SH-SY5Y (cell line): Measurements from ENCODE around the gene DISC1.

Experiments used
- GATA2 ChIP-seq: IDR thresholded peaks from 2 replicates; pipeline ENCODE4 v1.6.1; 2011; ENCODE audit warnings: mild to moderate bottlenecking, low read depth, low read length
- GATA3 ChIP-seq: IDR thresholded peaks from 2 replicates; pipeline ENCODE4 v1.6.1; 2011; ENCODE audit warnings: low read depth, mild to moderate bottlenecking, low read length, moderate library complexity

Gene DISC1

DNA sequence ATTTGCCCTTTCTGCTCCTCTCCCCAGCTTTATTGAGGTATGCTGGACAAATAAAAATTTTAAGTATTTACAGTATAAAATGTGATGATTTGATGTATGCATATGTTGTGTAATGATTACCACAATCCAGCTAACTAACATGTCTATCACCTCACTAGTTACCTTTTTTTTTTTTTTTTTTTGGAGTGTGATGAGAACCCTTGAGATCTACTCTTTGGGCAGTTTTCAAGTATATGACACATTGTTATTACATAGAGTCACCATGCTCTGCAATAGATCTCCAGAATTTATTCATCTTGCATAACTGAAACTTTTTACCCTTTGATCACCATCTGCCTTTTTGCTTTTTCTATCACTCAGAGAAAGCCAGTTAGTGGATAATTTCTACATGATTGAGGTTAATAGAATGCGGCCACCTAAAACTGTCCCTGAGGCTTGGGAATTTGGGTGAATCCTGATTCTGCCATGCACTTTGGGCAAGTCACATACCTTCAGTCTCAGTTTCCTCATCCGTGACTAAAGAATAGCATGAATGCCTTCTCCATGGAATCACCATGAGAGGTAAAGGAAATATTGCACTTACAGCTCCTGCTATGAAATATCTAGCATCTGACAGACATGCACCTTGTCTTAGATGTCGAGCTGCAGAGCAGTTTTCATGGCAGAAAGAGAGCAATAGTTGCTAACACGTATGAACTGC, 295.2 kb downstream of the DISC1 start:
- TF ChIP-seq GATA2 (no peak), GATA3 (no peak)

DNA sequence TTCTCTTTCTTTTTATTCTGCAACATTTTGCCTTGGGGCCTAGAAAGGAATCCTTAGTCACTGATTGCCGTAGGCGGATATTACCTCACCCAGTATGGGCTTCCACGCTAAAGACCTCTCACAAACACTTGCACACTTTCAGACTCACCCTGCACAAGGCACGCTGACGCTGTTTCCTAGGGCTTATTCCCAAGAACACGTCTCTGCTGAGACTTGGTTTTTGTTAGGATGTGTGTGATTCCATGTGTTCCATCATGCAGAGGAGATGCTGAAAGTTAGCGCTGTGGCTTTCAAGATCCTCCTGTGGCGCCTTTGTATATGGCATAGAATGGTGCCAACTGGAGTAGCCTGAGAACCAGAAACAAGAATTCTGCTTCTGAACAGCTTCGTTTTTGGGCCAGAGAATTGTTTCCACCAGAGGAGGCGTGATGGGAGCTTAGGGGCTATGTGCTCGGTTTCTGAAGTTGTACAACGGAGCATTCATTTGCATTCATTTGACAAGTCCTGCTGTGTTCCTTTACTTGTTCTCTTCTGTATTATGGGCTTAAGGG, 297.0 kb downstream of the DISC1 start:
- TF ChIP-seq GATA2 = no peak
- TF ChIP-seq GATA3 = no peak

DNA sequence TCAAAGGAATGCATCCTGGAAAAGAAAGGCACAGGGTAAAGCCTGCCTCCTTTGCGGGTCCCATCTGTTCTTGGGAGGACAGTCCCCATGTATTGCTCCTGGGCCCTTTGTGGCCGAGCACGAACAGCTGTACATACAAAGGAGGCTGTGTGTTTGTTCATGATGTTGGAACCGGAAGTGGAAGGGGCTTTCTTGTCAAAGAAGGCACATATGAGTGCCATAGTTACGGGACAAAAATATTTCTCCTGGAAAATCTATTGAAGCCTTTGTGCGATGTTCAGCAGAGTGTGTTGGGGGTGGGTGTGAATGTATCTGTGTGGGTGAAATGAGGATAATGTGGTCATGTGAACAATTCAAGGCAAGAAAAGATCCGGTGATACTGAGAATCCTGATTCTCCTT, 297.6 kb downstream of the DISC1 start:
- no peak for TF ChIP-seq GATA3
- TF ChIP-seq GATA2 = no peak

DNA sequence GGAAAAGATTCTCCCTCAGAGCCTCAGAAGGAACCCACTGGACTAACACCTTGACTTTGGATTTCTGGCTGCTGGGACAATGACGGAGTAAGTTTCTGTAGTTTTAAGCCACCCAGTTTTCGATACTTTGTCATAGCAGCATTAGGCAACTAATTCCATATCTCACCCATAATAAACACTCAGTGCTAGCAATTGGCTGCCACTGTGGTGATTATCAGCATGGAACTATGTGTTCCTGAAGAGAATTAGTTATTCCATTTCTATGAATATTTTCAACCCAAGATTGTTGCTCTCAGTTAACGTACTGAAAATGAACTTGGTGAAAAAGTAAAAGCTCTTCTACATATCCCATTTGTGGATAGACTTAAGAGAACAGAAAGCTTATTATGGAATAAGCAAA, 299.3 kb downstream of the DISC1 start:
- TF ChIP-seq GATA2 (no peak), GATA3 (no peak)

DNA sequence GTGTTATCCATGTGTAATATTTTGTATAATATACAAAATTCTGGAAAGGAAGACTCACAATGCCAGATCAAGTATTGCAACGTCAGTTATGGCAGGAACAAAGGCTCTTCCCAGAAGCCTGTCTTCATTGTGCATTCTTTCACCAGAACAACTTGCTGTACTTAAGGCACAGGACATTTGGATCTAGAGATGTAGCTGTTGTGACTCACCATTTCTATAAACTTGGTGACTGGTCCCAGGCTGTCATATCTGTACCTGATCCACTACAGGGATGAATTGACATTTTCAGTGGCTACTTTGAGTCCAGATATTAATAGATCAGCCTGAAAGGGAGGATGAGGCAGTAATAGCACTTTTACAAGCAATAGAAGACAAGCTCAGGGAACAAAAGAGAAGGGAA, 299.8 kb downstream of the DISC1 start:
- no peak for TF ChIP-seq GATA2
- TF ChIP-seq GATA3 = no peak

DNA sequence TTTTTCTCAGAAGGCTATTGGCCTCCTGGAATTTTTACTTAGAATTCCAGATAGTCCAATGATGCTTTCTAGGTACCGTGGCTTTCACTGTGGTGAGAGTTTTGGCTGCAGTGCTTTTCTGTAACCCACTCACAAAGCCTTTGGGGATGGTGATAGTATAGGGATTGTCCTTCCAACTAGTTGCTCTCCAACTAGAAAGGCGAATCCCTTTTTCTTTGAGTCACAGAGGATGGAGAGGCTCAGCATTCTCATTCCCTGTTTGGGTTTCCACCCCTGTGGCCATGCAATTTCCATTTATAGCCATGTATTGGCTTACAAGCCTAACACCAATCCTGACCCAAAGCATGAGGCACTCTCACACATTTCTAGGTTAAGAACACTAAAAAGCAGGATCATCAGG, 300.3 kb downstream of the DISC1 start:
- TF ChIP-seq GATA2 = no peak

DNA sequence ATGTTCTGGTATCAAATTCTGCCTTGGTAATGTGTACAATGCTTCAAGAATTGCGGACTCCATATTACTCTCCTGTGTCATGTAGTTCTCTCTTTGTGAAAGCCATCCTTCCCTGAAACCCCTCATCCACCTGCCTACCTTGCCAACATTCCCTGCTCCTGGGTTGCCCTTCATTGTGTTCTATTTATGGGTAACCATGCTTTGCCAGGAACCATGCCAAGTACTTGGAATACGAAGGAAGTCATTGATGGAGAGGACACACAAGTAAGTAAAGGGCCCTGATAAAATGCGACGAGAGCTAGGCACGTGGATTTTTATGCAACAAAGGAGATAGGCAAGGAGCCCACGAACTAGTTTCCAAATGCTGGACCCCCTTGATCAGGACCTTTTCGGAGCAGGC, 300.8 kb downstream of the DISC1 start:
- TF ChIP-seq GATA2 (no peak), GATA3 (no peak)

DNA sequence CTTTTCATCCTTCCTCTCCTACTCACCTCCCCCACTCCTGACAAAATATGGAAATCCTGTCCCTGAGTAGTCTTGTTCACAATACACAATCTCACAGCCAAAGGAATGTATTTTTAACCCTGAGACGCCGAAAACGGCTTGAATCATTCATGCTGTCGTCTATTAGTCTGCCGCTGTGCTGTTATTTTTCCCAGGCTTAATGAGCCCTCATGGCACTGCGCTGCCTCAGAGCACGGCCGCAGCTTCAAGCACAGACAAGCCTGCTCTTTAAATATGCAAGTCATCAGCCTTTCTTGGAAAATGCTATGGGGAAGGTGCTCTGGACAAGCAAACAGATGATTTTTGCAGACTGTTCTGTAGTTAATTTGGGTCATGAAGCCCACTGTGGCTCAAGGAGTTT, 302.7 kb downstream of the DISC1 start:
- TF ChIP-seq GATA2 (no peak), GATA3 (no peak)

DNA sequence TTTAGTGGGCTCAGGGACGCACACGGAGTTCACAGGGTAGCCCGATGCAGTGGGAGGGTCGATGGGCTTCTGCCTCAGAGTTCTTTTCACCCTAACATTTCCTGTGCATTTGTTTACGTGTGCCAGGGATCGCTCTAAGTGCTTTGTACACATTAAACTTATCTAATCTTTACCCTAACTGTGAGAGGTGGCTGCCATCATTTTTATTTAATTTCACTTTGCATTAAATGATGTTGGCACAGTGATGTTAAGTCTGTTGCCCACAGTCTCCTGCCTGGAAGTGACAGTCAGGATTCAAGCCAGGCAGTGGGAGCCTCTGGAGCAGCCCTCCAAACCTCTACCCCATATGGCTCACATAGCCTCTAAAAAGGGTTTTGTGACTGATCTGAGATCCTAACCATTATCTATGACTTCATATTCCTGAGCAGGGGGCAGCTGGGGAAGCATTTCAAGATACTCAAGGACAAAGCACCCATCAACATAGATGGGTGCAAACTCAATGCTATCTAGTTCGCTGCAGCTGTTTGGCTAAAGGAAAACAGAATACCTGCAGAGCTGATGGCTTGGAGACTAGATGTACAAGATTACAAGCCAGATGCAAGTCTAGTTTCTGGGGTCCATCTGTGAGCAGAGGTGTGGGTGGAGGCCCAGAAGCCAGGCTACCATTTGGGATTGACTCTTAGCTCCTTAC, 303.8 kb downstream of the DISC1 start:
- peak; percentile 67 for TF ChIP-seq GATA3
- TF ChIP-seq GATA2 = peak; percentile 86

DNA sequence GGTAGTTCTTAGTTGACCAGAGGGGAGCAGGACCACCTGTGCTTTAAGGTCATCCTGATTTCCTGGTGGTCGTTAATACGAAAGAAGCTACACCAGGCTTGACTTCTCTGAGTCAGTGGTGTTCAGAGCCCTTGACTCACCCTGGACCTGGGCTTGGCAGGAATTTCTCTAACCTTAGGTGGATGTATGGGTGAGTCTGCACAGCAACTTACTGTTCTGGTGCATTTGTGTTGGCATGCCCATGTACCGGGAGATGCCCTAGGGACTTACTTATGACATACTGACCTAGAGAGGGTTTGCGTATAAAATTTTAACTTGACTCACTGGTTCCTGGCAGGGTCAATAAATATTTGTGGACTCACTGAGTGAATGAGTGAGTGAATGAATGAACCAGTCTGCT, 304.6 kb downstream of the DISC1 start:
- no peak for TF ChIP-seq GATA3
- TF ChIP-seq GATA2 = no peak

DNA sequence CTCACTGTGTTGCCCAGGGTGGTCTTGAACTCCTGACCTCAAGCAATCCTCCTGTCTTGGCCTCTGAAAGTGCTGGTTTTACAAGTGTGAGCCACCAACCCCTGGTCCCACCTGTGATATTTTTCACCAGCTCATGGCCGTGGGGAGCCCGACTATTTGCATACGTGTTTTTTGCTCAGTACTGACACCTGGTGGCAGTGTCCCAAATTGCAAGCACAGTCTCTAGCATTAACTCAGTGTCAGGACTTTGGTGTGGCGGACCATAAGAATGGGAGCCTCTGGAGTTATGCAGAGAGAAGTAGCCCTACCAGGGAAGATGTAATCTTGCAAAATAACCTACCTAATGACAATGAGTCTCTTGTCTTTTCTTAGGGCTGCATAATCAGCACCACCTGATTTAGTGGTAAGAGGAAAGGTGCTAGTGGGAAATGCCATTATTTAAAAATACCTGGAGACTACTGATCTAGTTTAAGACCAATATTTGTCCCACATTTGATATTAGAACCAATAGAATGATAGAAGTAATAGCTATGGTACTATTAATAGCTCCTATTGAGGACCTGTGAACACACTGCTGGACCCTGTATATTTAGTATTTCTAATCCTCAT, 305.4 kb downstream of the DISC1 start:
- TF ChIP-seq GATA3 = no peak
- no peak for TF ChIP-seq GATA2

DNA sequence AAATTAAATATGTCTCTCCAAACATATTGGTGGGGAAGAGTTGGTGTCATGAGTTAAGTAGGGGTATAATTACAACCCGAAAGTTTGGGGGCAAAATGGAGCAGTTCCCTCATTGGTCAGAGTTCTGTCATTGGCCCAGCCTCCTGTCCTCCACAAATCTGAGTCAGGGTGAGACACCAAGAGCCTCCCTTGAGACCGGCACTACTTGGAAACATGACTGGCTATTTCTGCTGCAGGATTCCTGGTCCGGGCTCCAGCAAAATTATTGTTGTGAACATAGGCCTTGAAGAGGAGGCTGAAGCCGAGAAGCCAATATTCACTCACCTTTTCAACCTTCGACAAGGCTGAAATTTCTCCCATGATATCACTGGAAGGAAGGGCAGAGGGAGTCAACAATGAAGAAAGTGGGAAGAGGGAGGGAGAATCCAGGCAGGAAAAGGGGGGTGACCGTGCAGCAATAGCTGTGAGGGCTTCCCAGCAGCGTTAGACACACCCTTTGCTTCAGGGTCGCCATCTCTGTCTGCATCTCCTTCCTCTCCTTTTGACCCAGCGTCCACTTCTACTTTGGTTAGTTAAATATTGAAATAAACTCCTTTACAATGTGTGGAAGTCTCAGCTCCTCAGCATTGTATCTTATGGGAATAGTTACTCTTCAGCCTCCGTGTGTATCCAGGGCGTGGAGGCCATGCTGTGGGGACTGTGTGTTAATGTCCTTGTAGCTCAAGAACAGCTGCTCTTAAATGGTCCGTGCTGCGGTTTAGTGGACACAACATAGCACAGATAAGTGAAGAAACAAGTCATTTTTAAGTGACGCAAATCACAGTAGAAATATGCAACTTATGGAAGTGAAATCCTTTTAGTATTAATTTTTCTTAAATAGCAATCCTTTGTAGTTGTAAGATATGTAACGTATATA, 307.4 kb downstream of the DISC1 start:
- TF ChIP-seq GATA3 (no peak), GATA2 (no peak)

DNA sequence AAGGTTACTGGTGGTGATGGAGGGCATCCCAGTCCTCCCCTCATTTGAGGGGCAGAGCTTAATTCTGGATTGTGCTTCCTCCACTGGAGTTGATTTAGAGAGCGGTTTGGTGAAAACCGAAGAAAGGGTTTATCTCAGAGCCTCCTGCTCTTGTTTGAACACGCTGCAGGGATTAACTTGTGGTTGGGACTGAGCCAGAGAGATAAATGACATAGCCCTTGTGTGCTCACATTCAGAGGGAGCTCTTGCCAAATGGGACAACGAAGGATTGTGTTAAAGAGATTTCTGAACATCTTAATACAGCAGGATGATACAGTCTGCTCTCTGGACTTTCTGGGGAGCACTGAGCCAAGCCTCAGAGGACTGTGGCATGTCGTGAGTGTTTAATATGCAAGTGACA, 308.2 kb downstream of the DISC1 start:
- TF ChIP-seq GATA2 = peak; percentile 46
- TF ChIP-seq GATA3 = no peak

DNA sequence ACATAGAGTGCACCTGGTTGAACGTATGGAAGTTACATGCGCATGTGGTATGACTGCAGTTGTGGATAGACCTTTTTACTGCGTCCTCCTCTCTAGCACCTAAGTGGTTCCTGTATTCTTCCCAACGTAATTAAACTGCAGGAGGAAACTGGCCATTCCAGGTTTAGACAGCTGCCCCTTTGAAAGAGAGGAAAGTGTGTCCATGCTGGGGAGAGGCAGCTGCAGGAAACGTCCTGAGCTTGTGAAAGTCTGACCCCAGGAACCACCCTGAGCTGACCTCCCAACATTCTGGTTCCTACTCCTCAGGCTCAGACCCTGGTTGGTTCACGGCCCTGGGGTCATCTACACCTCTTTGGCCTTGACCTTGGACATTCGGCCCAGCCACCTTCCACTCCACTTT, 309.3 kb downstream of the DISC1 start:
- no peak for TF ChIP-seq GATA3
- no peak for TF ChIP-seq GATA2
